GM23248 (cell line): ENCODE data around the gene CBFA2T2. TPM values are rescaled to one million over a fixed set of nuclear protein-coding genes. Genes with fewer than 3 reads are reported as not detected.
A peak's percentile ranks its signal among the peaks of the same experiment; 100 is the strongest.

Experiments
- DNase-seq: peaks from one replicate; pipeline ENCODE4 v3.0.0-alpha.2; 2015
- H2AFZ ChIP-seq: fragments of 200-600 bp; sonication (generic); 2 replicates; pipeline ENCODE4 v1.6.1; 2016; ENCODE audit warnings: antibody characterized with exemption
- H3F3A ChIP-seq: fragments of 200-600 bp; sonication (generic); 2 replicates; pipeline ENCODE4 v1.6.1; 2016; ENCODE audit warnings: mild to moderate bottlenecking, antibody characterized with exemption, mixed run types; ENCODE audit not compliant: insufficient read depth
- H3K27ac ChIP-seq: fragments of 200-600 bp; sonication (generic); 2 replicates; pipeline ENCODE4 v1.5.1; 2016; ENCODE audit warnings: mild to moderate bottlenecking
- H3K27me3 ChIP-seq: fragments of 200-600 bp; sonication (generic); replicated peaks from 2 replicates; pipeline ENCODE4 v1.6.1; 2016; ENCODE audit warnings: mild to moderate bottlenecking; ENCODE audit not compliant: insufficient read depth
- H3K36me3 ChIP-seq: fragments of 200-600 bp; sonication (generic); 2 replicates; pipeline ENCODE4 v1.6.1; 2016; ENCODE audit warnings: low read depth, mild to moderate bottlenecking
- H3K4me1 ChIP-seq: fragments of 200-600 bp; sonication (generic); 2 replicates; pipeline ENCODE4 v1.6.1; 2016; ENCODE audit warnings: mild to moderate bottlenecking; ENCODE audit not compliant: insufficient read depth
- H3K4me2 ChIP-seq: fragments of 200-600 bp; sonication (generic); one replicate; pipeline ENCODE4 v1.6.1; 2016; ENCODE audit warnings: mild to moderate bottlenecking; ENCODE audit not compliant: unreplicated experiment
- H3K4me3 ChIP-seq: fragments of 200-600 bp; sonication (generic); 2 replicates; pipeline ENCODE4 v1.5.1; 2016; ENCODE audit warnings: mild to moderate bottlenecking
- H3K79me2 ChIP-seq: fragments of 200-600 bp; sonication (generic); 2 replicates; pipeline ENCODE4 v1.6.1; 2016; ENCODE audit warnings: mild to moderate bottlenecking; ENCODE audit not compliant: insufficient read depth
- H3K9ac ChIP-seq: fragments of 200-600 bp; sonication (generic); 2 replicates; pipeline ENCODE4 v1.6.1; 2016; ENCODE audit warnings: mild to moderate bottlenecking
- H3K9me2 ChIP-seq: fragments of 200-600 bp; sonication (generic); 2 replicates; pipeline ENCODE4 v1.6.1; 2016; ENCODE audit warnings: mixed run types, mild to moderate bottlenecking, moderate library complexity; ENCODE audit not compliant: insufficient read depth
- H3K9me3 ChIP-seq: fragments of 200-600 bp; sonication (generic); one replicate; pipeline ENCODE4 v1.6.1; 2017; ENCODE audit warnings: low read depth
- H4K20me1 ChIP-seq: fragments of 200-600 bp; sonication (generic); 2 replicates; pipeline ENCODE4 v1.6.0; 2016; ENCODE audit not compliant: insufficient read depth
- EZH2 ChIP-seq: fragments of 200-600 bp; sonication (generic); IDR thresholded peaks from 2 replicates; pipeline ENCODE4 v1.6.1; 2018; ENCODE audit warnings: antibody characterized with exemption, mild to moderate bottlenecking; ENCODE audit not compliant: insufficient read depth, poor library complexity, severe bottlenecking
- EZH2phosphoT487 ChIP-seq: fragments of 200-600 bp; sonication (generic); IDR thresholded peaks from 2 replicates; pipeline ENCODE4 v1.6.1; 2018; ENCODE audit warnings: antibody characterized with exemption, moderate library complexity, mild to moderate bottlenecking, low read depth; ENCODE audit not compliant: insufficient read depth
- WGBS, 2 experiments: methylation state at CpG; one replicate each; pipeline ENCODE4 v1.1.6; 2015 to 2017; ENCODE audit warnings: low lambda C conversion rate in 2 of 2, low coverage in 1 of 2; ENCODE audit errors: missing lambda C conversion rate in 2 of 2; 5-methylcytosine and 5-hydroxymethylcytosine counted together
- in situ Hi-C: fragments of 300-500 bp; cut with MboI; formaldehyde crosslinking; loops from 2 replicates; pipeline ENCODE4 v1.15.0; 2020
- polyA plus RNA-seq: library from polyadenylated mRNA; unstranded; fragments of >200 nt; fragmentation: Nextera tagmentation; extraction: Ambion mirVana; gene quantifications from 2 replicates; pipeline ENCODE4 v1.2.1, GENCODE V29; 2016
- total RNA-seq: library from RNA; depleted of rRNA; stranded (reverse); fragments of >200 nt; shearing (Covaris generic); gene quantifications from 2 replicates; pipeline ENCODE4 v1.2.3, GENCODE V29; 2014

CBFA2T2 gene
- total and polyA plus RNA-seq, 2 experiments from 2014 or later: 5.3 to 8.7 TPM

- TF ChIP-seq EZH2: no peak
- peak overlapping the region; percentile 81 for H3K4me3 ChIP-seq
- peak; percentile 65 for DNase-seq
- no peak overlapping the region for H3K27ac ChIP-seq
- in situ Hi-C loops: no loop called here
- no peaks in the 10 kb centered on the region for H3K36me3 ChIP-seq
- H3K9me2 ChIP-seq: no peaks in the 10 kb centered on the region
- no peaks in the 10 kb centered on the region for H3K27me3 ChIP-seq
- H3K79me2 ChIP-seq: no peaks in the 10 kb centered on the region
- H4K20me1 ChIP-seq: no peaks in the 10 kb centered on the region
- H2AFZ ChIP-seq: peak overlapping the region; percentile 84
- no peaks in the 10 kb centered on the region for H3K9me3 ChIP-seq
- H3F3A ChIP-seq: no peaks in the 10 kb centered on the region
- H3K4me1 ChIP-seq: no peaks in the 10 kb centered on the region
- H3K9ac ChIP-seq: peak overlapping the region; percentile 77
- peak overlapping the region; percentile 83 for H3K4me2 ChIP-seq
- 3 to 6% methylated on average over 18 to 41 of the region's 45 CpGs for WGBS, 2 experiments
Measured at GRCh38 chr20:33443006-33443511, 46.8 kb upstream of the CBFA2T2 start.

- Histone ChIP-seq H3K9ac (peak within 1 kb of the TSS; percentile 77), H2AFZ (peak within 1 kb of the TSS; percentile 84), H3K79me2 (no peaks in the 10 kb centered on the region), H3K9me3 (no peaks in the 10 kb centered on the region), H3K27ac (no peak within 1 kb of the TSS), H3F3A (no peaks in the 10 kb centered on the region), H3K27me3 (no peaks in the 10 kb centered on the region), H3K4me1 (no peaks in the 10 kb centered on the region), H3K4me2 (peak within 1 kb of the TSS; percentile 83), H3K36me3 (no peaks in the 10 kb centered on the region), H3K4me3 (peak within 1 kb of the TSS; percentile 81), H4K20me1 (no peaks in the 10 kb centered on the region), H3K9me2 (no peaks in the 10 kb centered on the region)
- peak; percentile 87 for DNase-seq
- TF ChIP-seq EZH2 (no peak), EZH2phosphoT487 (no peak)
- WGBS, 2 experiments: 1 to 2% methylated on average over 29 to 60 of the region's 75 CpGs
- in situ Hi-C loops: no loop called here
Measured at GRCh38 chr20:33443512-33444239, 46.2 kb upstream of the CBFA2T2 start, which contains the start of gene SNTA1. SNTA1 (minus strand) TSS chr20:33443763; CDS start chr20:33443620, 143 bp downstream.

- Histone ChIP-seq H3F3A (no peaks in the 10 kb centered on the region), H3K9me2 (no peaks in the 10 kb centered on the region), H2AFZ (peak overlapping the region; percentile 84), H3K9me3 (no peaks in the 10 kb centered on the region), H3K4me1 (no peaks in the 10 kb centered on the region), H3K4me2 (no peak overlapping the region), H3K9ac (no peak overlapping the region), H3K79me2 (no peaks in the 10 kb centered on the region), H3K27me3 (no peaks in the 10 kb centered on the region), H3K4me3 (no peak overlapping the region), H4K20me1 (no peaks in the 10 kb centered on the region), H3K27ac (no peak overlapping the region), H3K36me3 (no peaks in the 10 kb centered on the region)
- DNase-seq: no peak
- 70% methylated on average over 4 of the region's 4 CpGs for WGBS, 2 experiments
- in situ Hi-C loops: no loop called here
- no peak for TF ChIP-seq EZH2phosphoT487
- no peak for TF ChIP-seq EZH2
Measured at GRCh38 chr20:33444797-33445560, 44.9 kb upstream of the CBFA2T2 start.

- no peaks in the 10 kb centered on the region for H3K9me2 ChIP-seq
- H3K4me1 ChIP-seq: no peaks in the 10 kb centered on the region
- TF ChIP-seq EZH2phosphoT487 (no peak), EZH2 (no peak)
- 71 to 74% methylated on average over 4 of the region's 4 CpGs for WGBS, 2 experiments
- in situ Hi-C loops: no loop called here
- no peak for DNase-seq
- no peak overlapping the region for H3K4me2 ChIP-seq
- H3K9ac ChIP-seq: no peak overlapping the region
- H3F3A ChIP-seq: no peaks in the 10 kb centered on the region
- H3K27ac ChIP-seq: no peak overlapping the region
- no peaks in the 10 kb centered on the region for H3K27me3 ChIP-seq
- no peaks in the 10 kb centered on the region for H3K36me3 ChIP-seq
- no peaks in the 10 kb centered on the region for H4K20me1 ChIP-seq
- no peaks in the 10 kb centered on the region for H3K79me2 ChIP-seq
- H3K4me3 ChIP-seq: no peak overlapping the region
- H2AFZ ChIP-seq: no peak overlapping the region
- no peaks in the 10 kb centered on the region for H3K9me3 ChIP-seq
Measured at GRCh38 chr20:33445881-33446625, 43.8 kb upstream of the CBFA2T2 start.
